ENCODE results near the gene NKX2-2.

NKX2-2 gene

DNA sequence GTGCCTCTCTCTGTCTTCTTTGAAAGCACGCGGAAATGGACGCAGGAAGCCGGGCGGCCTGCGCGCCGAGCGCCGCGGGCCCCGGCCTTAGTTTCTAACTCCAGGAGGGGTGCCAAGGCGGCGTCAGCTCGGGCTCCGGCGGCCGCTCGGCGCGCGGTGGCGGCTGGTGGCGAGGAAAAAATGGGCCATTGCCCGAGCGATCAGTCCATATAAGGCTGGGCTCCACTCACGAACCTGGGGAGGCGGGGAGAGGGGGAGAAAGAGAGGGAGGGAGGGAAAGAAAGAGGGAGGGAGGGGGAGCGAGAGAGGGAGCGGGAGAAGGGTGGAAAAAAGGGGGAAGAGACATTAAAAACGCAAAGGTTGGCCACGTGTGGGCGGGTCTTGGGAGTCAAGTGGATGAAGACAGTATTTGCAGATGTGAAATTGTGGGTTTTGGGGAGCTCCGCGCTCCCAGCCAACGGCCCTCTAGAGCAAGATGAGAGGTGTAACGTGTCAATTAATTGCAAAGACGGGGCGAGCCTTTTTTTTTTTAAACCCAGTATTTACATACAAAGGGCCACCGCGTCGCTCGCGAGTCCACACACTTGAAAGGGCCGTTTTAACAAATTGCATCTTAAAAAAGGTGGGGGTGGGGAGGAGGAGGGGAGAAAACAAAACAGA, at the start of gene NKX2-2:
NKX2-2 (minus strand) TSS at position 184 of the 660 bp plus-strand sequence. CDS start 395 bp downstream, outside the sequence.
- no peak for DNase-seq

DNA sequence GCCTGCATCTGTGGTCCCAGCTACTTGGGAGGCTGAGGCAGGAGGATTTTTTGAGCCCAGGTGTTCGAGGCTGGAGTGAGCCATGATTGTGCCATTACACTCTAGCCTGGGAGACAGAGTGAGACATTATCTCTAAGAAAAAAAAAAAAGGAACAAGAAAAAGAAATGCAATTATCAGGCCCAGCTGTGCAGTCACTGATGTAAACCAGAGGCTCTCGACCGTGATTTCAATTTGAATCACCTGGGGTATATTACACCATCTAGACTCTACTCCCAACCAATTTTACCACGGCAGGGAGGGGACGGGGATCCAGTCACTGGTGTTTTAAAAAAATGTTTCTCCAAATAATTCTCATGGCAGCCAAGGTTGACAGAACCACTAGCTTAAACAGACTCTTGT, 48.8 kb upstream of the NKX2-2 start:
- DNase-seq = no peak

DNA sequence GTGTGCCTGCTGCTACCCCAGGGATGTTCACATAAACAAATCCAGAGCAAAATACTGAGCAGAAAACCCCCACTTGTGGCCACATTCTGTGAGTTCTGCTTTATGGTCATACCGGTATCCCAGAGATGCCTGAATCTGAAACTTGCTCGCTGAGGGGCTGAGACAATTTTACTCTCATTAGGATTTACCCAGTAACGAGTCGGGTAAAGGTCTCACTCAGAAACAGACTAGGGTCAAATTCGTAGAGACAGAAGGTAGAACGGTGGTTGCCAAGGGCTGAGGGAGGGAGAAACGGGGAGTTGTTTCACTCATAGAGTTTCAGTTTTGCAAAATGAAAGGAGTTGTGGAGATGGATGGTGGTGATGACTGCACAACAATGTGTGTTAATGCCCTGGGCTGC, 45.4 kb upstream of the NKX2-2 start:
- no peak for DNase-seq

GRCh38 chr20:21557241-21558020, 43.6 kb upstream of the NKX2-2 start:
- DNase-seq = no peak

GRCh38 chr20:21556398-21556797, 42.5 kb upstream of the NKX2-2 start:
- DNase-seq = no peak

GRCh38 chr20:21555470-21556120, 41.7 kb upstream of the NKX2-2 start:
- DNase-seq = no peak

DNA sequence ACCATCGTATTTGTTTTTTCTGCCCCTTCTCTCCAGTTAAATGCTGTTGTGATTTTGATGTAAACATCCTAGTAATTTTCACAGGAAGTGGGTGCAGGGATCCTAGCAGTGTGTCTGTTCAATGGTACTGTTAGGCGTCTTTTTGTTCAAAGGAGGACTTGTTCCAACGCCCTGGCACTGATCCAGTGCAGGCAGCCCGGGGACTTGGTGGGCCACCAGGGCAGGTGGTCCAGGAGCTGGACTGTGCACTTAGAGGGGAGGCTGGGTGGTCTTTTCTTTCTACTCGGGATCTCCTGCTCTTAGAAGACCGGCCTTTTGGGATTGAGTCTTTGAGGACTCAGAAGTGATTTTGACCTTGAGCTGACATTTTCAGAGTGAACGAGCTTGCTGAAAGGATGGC, 41.1 kb upstream of the NKX2-2 start:
- DNase-seq = no peak

GRCh38 chr20:21554376-21554890, 40.6 kb upstream of the NKX2-2 start:
- DNase-seq = no peak

- no peak for DNase-seq
Measured at GRCh38 chr20:21550587-21550986, 36.7 kb upstream of the NKX2-2 start.

DNA sequence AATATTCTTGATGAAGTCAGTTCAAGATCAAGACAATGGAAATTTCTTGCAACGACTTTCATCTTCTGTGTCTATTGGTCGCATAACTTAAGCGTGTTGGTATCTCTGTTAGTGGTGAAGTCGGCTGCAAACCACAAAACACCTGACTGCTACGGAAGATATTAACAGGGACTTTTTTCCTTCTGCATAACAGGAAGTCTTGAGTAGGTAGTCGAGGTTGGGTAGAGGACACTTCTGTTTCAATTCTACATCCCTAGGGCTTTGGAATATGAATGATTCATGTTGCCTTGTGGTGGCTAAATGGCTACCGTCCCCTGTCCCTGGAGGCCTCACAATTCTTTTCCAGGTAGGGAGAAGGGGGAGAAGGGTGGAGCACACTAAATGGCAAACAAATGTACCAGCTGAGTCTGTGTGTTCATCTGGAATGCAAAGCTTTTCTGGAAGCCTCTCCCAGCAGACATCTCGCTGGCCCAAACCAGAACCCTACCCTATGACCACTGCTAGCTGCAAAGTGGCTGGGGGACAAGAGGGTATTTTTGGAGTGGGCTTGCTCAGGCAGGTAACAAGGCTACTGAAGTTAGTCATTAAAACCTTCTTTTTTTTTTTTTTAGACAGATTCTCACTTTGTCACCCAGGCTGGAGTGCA, 34.6 kb upstream of the NKX2-2 start:
- no peak for DNase-seq

GRCh38 chr20:21546355-21546754, 32.5 kb upstream of the NKX2-2 start:
- DNase-seq = no peak

DNA sequence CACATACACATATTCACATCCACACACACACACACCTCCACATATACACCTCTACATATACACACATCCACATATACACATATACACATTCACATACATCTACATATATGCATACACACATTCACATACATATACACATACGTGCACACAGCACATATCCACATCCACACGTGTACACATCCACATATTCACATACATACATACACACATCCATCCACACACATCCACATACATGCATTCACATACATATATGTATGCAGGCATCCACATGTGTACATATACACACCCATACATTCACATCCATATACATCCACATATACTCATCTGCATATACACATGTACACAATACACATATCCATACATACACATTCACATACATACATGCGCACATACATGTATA, 25.6 kb upstream of the NKX2-2 start:
- DNase-seq = no peak

- no peak for DNase-seq
Measured at GRCh38 chr20:21534886-21535285, 21.0 kb upstream of the NKX2-2 start.

GRCh38 chr20:21534453-21534852, 20.6 kb upstream of the NKX2-2 start:
- DNase-seq = no peak

DNA sequence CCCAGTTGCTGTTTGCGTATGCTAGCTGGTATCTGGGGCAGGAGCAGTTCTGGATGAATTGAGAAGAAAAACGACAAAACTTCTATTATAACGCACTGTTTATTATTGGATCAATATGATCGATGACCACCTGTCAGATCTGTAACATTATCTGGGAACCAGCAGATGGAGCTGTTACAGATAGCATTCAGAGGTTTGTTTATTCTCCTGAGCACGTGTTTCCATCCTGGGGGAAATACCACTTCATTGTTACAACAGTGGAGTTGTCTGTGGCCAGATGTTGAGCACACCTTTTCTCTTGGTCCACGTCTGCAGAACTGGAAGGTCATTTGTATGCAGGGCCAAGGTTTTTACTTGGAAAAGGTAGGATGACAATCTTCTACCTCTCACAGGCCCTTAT, 16.0 kb upstream of the NKX2-2 start:
- DNase-seq = no peak

GRCh38 chr20:21528870-21529269, 15.0 kb upstream of the NKX2-2 start:
- no peak for DNase-seq

GRCh38 chr20:21527908-21528307, 14.0 kb upstream of the NKX2-2 start:
- no peak for DNase-seq

DNA sequence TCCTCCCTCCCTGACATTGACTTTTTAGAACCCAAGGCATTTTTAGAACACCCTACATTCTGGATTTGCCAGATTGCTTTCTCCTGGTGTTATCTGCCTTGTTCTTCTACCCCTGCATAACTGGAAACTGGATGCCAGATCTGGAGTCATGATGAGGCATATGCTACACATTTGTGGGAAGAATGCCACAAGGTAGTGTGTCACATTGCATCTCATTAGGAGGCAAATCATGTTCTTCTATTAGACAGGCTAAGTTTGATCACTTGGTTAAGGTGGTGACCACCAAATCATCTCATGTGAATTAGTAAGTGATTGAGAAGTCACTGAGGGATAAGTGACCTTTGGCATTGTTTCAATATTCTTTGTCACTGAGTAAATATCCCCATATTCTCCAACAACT, 12.9 kb upstream of the NKX2-2 start:
- DNase-seq = no peak

DNA sequence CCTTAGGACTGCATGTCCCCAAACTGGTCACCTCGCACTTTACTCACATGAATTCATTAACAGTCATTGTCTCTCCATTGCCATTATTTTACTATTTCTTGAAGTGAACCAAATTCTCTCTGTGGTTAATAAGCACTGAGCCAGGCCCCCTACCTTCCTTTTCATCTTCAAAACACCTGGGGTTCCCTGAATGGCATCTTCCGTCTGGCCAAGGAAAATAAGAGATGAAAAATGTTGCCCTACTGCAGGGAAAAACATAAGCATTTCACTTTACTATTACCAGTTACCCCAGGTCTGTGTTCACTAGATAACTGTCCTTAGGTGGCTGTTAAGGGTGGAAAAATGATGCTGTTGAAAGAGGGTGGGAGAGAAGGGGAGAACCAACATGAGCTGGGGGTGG, 10.0 kb upstream of the NKX2-2 start:
- no peak for DNase-seq

DNA sequence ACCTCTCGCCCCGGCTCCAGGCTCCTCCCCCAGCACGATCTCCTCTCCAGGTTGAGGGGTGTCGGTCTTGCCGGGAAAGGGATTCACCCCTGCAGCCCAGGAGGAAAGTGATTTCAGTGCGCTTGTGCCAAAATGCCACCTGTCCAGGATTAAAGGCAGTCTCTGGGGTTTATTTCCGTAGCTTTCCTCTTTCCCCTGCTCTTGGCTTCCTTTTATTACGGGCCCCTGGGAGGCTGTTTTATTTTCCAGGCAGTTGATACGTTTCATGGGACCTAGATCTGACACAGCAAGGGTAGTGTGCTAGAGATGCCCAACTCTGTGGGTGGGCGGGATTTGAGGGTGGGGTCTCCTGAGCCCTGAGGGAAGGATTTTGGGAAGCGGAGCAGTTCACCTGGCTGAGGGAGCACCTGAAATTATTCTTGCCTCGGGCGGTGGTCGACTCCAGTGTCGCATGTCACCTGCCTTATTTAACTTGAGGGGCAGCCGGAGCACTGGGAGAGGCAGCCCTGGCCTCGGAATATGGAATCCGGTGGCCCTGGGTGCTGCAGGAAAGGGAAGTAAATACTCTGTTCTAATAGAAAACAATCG, 9.5 kb upstream of the NKX2-2 start:
- no peak for DNase-seq

- DNase-seq = no peak
Measured at GRCh38 chr20:21522481-21523280, 8.8 kb upstream of the NKX2-2 start.
